Keratinocyte (primary cell): Measurements from ENCODE around the gene KCTD8. TPM values are rescaled to one million over a fixed set of nuclear protein-coding genes. Genes with fewer than 3 reads are reported as not detected.

Experiments used
- DNase-seq: peaks from one replicate; pipeline ENCODE4 v3.0.0-alpha.2; 2011; ENCODE audit warnings: low read depth, missing footprints, low spot score
- FAIRE-seq: peaks from 2 replicates; lab custom pipeline; 2011; peaks lifted over from hg19 to GRCh38; lab: Jason Lieb, UNC
- H2AFZ ChIP-seq: 2 replicates; pipeline ENCODE4 v1.6.0; 2012; ENCODE audit warnings: low read length, control low read depth, inconsistent platforms; ENCODE audit not compliant: control insufficient read depth
- H3K27ac ChIP-seq: 2 replicates; pipeline ENCODE4 v1.5.1; 2011; ENCODE audit warnings: low read length; ENCODE audit not compliant: control insufficient read depth, insufficient read depth
- H3K27me3 ChIP-seq: 3 replicates; pipeline ENCODE4 v1.6.0; 2011; ENCODE audit warnings: low read length; ENCODE audit not compliant: control insufficient read depth, insufficient read depth; ENCODE audit errors: extremely low read depth
- H3K36me3 ChIP-seq, 2 experiments: 2 replicates in 1 of 2; 3 replicates in 1 of 2; pipeline ENCODE4 v1.5.1; 2011; ENCODE audit warnings: low read length in 2 of 2, mild to moderate bottlenecking in 1 of 2; ENCODE audit not compliant: control insufficient read depth in 2 of 2, insufficient read depth in 2 of 2; ENCODE audit errors: extremely low read depth in 1 of 2
- H3K4me1 ChIP-seq: 3 replicates; pipeline ENCODE4 v1.5.1; 2011; ENCODE audit warnings: low read length; ENCODE audit not compliant: control insufficient read depth, insufficient read depth; ENCODE audit errors: extremely low read depth
- H3K4me2 ChIP-seq: 3 replicates; pipeline ENCODE4 v1.6.0; 2011; ENCODE audit warnings: low read depth, low read length; ENCODE audit not compliant: control insufficient read depth, insufficient read depth; ENCODE audit errors: extremely low read depth
- H3K4me3 ChIP-seq, 3 experiments: fragments of 200-600 bp in 1 of 3; sonication (generic) in 1 of 3; 2 replicates in 2 of 3; 3 replicates in 1 of 3; pipeline ENCODE4 v1.5.1; 2011 to 2016; ENCODE audit warnings: low read length in 3 of 3, mild to moderate bottlenecking in 3 of 3, control low read depth in 2 of 3, inconsistent platforms in 1 of 3, low read depth in 1 of 3, mixed read lengths in 1 of 3, mixed run types in 1 of 3, moderate library complexity in 1 of 3; ENCODE audit not compliant: control insufficient read depth in 2 of 3, insufficient read depth in 2 of 3; ENCODE audit errors: extremely low read depth in 1 of 3
- H3K79me2 ChIP-seq: 2 replicates; pipeline ENCODE4 v1.6.0; 2012; ENCODE audit warnings: low read length; ENCODE audit not compliant: control insufficient read depth, insufficient read depth
- H3K9ac ChIP-seq: 3 replicates; pipeline ENCODE4 v1.6.0; 2011; ENCODE audit warnings: low read length; ENCODE audit not compliant: control insufficient read depth, insufficient read depth; ENCODE audit errors: extremely low read depth
- H3K9me1 ChIP-seq: 3 replicates; pipeline ENCODE4 v1.6.0; 2011; ENCODE audit warnings: low read length; ENCODE audit not compliant: control insufficient read depth, insufficient read depth; ENCODE audit errors: extremely low read depth
- H3K9me3 ChIP-seq: 2 replicates; pipeline ENCODE4 v1.5.1; 2012; ENCODE audit warnings: low read depth, low read length; ENCODE audit not compliant: control insufficient read depth
- H4K20me1 ChIP-seq: 3 replicates; pipeline ENCODE4 v1.6.0; 2011; ENCODE audit warnings: low read length; ENCODE audit not compliant: control insufficient read depth, insufficient read depth; ENCODE audit errors: extremely low read depth
- EZH2 ChIP-seq: IDR thresholded peaks from one replicate; pipeline ENCODE4 v1.6.1; 2012; ENCODE audit warnings: inconsistent platforms, mild to moderate bottlenecking, low read length, moderate library complexity
- dilution Hi-C: fragments of 300-500 bp; cut with MboI; formaldehyde crosslinking; loops from one replicate; pipeline ENCODE4 v1.7.0; 2020; ENCODE audit warnings: low sequenced_read_pairs; ENCODE audit not compliant: extremely low pct_ligation_motif_present
- polyA plus RNA-seq, 5 experiments: library from polyadenylated mRNA; depleted of rRNA in 3 of 5; stranded (reverse) in 3 of 5; stranded (forward) in 1 of 5; unstranded in 1 of 5; fragments of >200 nt; gene quantifications; 1 replicate in 1 of 5; 2 replicates in 3 of 5; 3 replicates in 1 of 5; pipeline versions ENCODE4 v1.2.1 to v1.2.3, GENCODE V29; 2011 to 2012; ENCODE audit warnings: missing spikeins in 2 of 5, low read depth in 1 of 5, low replicate concordance in 1 of 5
- TF ChIP-seq, protein P1 (sequence below), 3 experiments: IDR thresholded peaks in 1 of 3; conservative IDR thresholded peaks in 1 of 3; optimal IDR thresholded peaks in 1 of 3; 2 replicates in 2 of 3; 3 replicates in 1 of 3; pipeline versions ENCODE3 to v1.5.1; 2011; ENCODE audit warnings: low read length in 3 of 3, mild to moderate bottlenecking in 3 of 3, moderate library complexity in 2 of 3, control low read depth in 1 of 3, inconsistent platforms in 1 of 3; ENCODE audit not compliant: insufficient read depth in 2 of 3; ENCODE audit errors: extremely low read depth in 1 of 3

The KCTD8 gene
- polyA plus RNA-seq, 1 donor (not counting 4 experiments of a cell fraction or from before 2014, with no cell fraction given): 0.97 TPM

- Histone ChIP-seq H3K79me2 (no peaks in the 10 kb centered on the region), H3K4me3 (no peak overlapping the region), H3K36me3 (no peaks in the 10 kb centered on the region), H3K9me3 (no peaks in the 10 kb centered on the region), H3K27me3 (no peaks in the 10 kb centered on the region), H3K4me2 (no peak overlapping the region), H3K4me1 (no peaks in the 10 kb centered on the region), H3K27ac (no peak overlapping the region), H3K9me1 (no peaks in the 10 kb centered on the region), H2AFZ (no peak overlapping the region), H4K20me1 (no peaks in the 10 kb centered on the region), H3K9ac (no peak overlapping the region)
- DNase-seq (no peak), FAIRE-seq (no peak)
- dilution Hi-C loops: no loop called here
- TF ChIP-seq, protein P1, sequence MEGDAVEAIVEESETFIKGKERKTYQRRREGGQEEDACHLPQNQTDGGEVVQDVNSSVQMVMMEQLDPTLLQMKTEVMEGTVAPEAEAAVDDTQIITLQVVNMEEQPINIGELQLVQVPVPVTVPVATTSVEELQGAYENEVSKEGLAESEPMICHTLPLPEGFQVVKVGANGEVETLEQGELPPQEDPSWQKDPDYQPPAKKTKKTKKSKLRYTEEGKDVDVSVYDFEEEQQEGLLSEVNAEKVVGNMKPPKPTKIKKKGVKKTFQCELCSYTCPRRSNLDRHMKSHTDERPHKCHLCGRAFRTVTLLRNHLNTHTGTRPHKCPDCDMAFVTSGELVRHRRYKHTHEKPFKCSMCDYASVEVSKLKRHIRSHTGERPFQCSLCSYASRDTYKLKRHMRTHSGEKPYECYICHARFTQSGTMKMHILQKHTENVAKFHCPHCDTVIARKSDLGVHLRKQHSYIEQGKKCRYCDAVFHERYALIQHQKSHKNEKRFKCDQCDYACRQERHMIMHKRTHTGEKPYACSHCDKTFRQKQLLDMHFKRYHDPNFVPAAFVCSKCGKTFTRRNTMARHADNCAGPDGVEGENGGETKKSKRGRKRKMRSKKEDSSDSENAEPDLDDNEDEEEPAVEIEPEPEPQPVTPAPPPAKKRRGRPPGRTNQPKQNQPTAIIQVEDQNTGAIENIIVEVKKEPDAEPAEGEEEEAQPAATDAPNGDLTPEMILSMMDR (optimal IDR thresholded peaks at IDR 0.05 in 1 of 3, IDR thresholded peaks at IDR 0.05 in 1 of 3, conservative IDR thresholded peaks at IDR 0.05 in 1 of 3; ENCODE audit: extremely low read depth in 1 of 3, insufficient read depth in 2 of 3, low read length in 3 of 3): no peak
- no peak for TF ChIP-seq EZH2
Observed at GRCh38 chr4:44415251-44415650, 33.4 kb downstream of the KCTD8 start.

DNA sequence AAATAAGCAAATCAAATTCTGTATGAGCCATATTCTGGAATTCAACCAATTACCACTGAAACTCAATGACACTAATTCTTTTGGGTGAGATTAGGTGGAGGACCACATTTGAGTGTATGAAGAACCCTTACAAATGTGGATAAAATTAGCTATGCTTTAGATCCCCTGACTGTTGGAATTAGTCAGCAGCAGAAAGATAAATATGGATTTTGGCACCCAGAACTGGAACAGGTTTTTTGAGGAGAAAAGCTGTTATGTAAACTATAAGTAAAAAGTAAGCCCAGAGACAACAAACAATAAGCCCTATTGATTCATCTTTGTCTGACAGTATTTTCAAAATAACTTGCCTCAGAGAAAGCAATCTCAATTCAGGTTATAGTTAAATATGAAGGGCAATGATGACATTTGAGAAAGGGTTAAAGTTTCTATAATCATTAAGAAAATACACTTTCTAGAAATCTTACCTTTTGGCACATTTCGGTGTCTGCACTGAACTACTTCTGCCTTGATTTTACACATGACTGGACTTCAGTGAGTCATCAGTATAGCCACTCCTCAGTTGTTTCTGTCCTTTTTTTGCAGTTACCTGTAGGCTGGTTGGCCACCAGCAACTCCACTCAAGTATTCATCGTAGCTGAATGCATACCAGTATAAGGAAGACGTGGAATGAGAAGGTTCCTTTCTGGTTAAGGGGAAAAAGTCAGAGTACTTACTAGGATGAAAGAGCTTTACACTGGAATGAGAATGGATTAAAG is 80.0 kb downstream of the KCTD8 start:
- FAIRE-seq (no peak), DNase-seq (no peak)
- Histone ChIP-seq H3K9me3 (no peaks in the 10 kb centered on the region), H2AFZ (no peak overlapping the region), H3K4me1 (no peaks in the 10 kb centered on the region), H3K79me2 (no peaks in the 10 kb centered on the region), H3K4me3 (no peak overlapping the region), H3K9me1 (no peaks in the 10 kb centered on the region), H3K9ac (no peak overlapping the region), H3K27ac (no peak overlapping the region), H3K4me2 (no peak overlapping the region), H4K20me1 (no peaks in the 10 kb centered on the region), H3K36me3 (no peaks in the 10 kb centered on the region), H3K27me3 (no peaks in the 10 kb centered on the region)
- dilution Hi-C loops: no loop called here
- TF ChIP-seq, protein P1 (optimal IDR thresholded peaks at IDR 0.05 in 1 of 3, IDR thresholded peaks at IDR 0.05 in 1 of 3, conservative IDR thresholded peaks at IDR 0.05 in 1 of 3; ENCODE audit: extremely low read depth in 1 of 3, insufficient read depth in 2 of 3, low read length in 3 of 3): no peak
- no peak for TF ChIP-seq EZH2
